GM21528 (cell line): ENCODE measurements around the gene CLK3.
"Not testable (repeated sequence)": the region's sequence is repeated elsewhere in the genome, so short reads cannot be mapped to it uniquely, and the experiment has no call there.

ENCODE experiments used
- ATAC-seq: cut with Tn5 transposase; IDR thresholded peaks from one replicate; pipeline ENCODE4 v1.9.1; 2021; ENCODE audit warnings: mild to moderate bottlenecking, moderate library complexity; ENCODE audit not compliant: unreplicated experiment, low FRiP score

Gene CLK3

GRCh38 chr15:74615508-74616365 lies at the start of gene CLK3:
Gene CLK3 (plus strand): TSS chr15:74615836. CDS start chr15:74619197, 3,361 bp downstream.
- ATAC-seq, result peak; percentile 63

DNA sequence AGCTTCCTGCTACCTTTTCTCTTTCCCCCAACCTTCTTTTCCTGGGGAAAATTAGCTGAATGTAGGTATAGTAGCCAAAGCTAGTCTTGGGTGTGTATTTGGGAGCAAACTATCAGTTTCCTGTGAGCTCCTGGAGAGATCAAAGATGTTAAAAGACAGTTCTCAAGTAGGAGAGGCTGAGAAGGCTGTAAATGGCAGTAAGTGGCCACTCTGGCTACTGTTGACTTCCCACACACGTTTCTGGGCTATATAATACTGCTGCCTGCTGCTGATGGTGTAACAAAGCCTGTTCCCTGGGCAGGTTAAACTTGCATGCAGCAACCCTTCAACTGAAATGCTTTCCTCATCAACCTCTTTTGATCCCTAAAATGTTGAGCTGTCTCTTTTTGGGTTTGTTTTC lies 47.0 kb upstream of the CLK3 start:
- no peak for ATAC-seq

GRCh38 chr15:74569731-74570070 lies 45.9 kb upstream of the CLK3 start:
- no peak for ATAC-seq

DNA sequence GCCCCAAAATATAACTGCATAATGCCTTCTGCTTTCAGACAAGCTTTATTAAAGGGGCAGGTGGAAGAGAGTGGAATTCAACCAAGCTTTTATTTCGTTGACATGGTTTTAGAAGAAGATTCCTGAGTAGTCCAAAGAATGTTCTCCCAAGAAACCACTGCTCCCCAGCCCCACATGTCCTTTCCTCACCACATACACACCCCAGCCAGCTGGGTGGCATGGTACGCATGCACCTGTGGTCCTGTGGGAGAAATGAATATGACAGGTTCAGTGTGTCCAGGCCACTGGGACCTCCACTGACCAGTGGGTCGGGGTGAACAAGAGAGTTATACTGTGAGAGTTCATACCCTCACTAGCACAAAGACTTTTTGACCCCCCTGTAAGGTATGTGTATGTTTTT lies 44.4 kb upstream of the CLK3 start:
- ATAC-seq, result no peak

- no peak for ATAC-seq
Observed at GRCh38 chr15:74573987-74574386, 41.6 kb upstream of the CLK3 start.

DNA sequence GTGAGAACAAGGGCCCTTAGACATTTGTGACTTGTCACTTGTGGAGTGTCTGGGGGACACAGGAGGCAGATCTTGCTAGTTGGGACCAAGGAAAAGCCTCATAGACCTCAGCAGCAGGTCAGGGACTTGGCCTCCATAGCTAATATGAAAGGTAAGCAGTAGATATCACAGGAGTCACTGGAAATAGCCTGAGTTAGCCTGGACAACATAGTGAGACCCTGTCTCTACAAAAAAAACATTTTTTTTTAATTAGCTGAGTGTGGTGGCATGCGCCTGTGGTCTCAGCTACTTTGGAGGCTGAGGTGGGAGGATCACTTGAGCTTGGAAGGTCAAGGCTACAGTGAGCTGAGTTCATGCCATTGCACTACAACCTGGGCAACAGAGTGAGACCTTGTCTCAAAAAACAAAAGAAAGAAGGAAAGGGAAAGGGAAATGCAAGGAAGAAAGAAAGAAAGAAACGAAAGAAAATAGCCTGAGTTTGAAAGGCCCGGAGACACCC lies 37.1 kb upstream of the CLK3 start:
- no peak for ATAC-seq

DNA sequence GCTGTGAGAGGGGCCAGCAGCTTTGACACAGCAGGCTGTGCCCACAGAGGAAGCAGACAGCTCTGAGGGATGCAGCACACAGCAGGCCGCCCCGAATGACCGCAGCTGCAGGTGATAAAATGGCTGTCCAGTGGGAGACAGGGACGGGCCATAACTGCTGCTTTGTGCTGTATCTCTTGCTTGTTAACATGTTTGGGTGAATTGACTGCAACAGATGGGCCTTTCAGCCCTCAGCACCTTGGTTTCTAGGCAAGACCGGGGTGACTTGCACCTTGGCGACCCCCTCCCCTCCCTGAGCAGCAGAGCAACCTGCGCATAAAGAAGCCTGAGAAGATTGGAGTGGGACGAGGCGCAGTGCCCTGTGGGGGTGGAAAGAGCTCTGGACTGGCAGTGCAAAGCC lies 36.6 kb upstream of the CLK3 start:
- no peak for ATAC-seq

- no peak for ATAC-seq
Observed at GRCh38 chr15:74580538-74581350, 34.9 kb upstream of the CLK3 start.

DNA sequence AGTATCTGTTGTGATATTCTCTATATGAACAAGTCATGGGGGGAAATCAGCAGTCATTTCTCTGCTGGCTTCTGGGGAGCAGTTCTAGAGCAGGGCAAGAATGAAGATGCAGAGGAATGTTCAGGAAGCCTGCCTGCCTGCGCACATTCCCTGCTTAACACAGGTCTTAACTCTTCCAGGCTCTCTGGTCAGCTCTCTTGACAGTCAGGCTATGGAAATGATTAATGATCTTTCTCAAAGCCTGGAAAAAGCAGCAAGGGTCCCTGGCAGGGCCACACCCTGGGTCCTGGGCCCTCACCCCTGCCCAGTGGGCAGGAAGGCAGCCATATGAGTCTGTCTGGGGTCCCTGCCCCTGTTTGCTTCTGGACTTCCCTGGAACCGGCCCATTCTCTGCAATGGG lies 31.4 kb upstream of the CLK3 start:
- ATAC-seq, result no peak

GRCh38 chr15:74584779-74585178 lies 30.9 kb upstream of the CLK3 start:
- no peak for ATAC-seq

DNA sequence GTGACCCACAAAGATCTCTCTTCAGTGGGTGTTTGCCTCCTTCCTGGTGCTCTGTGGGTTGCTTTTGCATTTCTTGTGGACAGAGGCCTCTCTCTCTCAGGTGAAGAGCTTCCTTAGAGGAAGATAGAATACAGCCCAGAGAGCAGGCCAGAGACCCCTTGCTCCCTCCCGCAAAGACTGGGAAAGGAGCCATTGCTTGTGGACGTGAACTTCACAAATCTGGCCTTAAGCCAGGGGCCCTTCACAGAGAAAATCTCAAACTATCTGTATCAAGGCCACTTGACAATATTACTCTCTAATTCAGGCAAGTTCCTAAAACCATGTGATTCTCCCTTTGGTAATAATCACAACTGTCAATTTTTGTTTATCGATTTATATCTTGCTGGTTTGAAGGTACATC lies 30.4 kb upstream of the CLK3 start:
- no peak for ATAC-seq

DNA sequence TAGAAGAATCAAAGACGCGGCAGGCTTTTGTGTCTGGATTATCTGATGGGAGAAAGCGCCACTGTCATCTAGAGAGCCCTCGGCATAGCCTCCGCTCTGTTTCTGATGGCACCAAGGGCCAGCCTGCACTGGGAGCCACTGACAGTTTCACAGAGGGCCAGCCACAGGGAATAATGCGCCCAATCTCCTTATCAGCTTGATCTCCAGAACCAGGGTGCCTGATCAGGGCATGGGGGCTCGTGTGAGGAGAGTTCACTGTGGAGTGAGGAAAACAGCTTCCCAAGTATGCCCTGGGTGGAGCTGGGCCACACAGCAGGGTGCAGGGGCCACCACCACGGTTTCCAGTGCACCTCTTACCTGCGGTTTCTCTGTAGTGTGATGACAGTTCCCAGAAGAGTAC lies 29.8 kb upstream of the CLK3 start:
- no peak for ATAC-seq

- ATAC-seq, result no peak
Observed at GRCh38 chr15:74589826-74590225, 25.8 kb upstream of the CLK3 start.

- ATAC-seq, result no peak
Observed at GRCh38 chr15:74592222-74592621, 23.4 kb upstream of the CLK3 start.

DNA sequence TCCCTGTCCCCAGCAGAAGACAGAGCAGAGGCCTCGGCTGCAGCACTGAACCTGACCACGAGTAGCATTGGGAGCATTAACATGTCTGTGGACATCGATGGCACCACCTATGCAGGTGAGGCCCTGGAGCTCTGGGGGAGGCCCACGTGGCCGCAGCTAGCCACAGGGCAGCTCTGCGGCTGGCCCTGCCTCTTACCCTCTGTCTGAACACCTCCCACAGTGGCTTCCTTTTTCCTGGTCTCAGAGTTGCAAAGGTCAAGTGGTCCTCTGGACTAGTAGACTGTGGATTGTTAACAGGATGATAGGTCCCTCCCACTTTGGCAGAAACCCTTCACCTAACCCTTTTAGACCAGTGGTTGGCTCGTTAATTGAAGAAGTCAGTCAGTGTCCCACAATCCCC lies 22.5 kb upstream of the CLK3 start:
- ATAC-seq, result no peak

DNA sequence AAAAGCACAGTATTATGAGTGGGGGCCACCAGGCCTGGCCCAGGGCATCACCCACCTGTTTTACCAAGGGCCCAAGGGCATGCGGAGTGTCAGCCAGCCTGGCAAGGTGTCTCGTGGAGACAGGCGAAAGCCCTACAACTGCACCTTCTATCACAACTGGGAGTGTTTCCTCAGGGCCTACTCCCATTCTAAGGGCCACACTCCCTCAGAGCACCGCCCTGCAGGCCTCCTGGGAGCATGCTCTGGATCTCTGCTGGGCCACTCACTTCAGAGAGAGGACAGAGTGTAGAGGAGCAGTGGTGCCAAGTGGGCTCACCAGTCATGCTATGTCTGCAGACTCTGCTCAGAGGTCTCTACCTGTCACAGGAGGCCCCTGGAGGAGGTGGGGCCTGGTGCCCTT lies 21.2 kb upstream of the CLK3 start:
- no peak for ATAC-seq

DNA sequence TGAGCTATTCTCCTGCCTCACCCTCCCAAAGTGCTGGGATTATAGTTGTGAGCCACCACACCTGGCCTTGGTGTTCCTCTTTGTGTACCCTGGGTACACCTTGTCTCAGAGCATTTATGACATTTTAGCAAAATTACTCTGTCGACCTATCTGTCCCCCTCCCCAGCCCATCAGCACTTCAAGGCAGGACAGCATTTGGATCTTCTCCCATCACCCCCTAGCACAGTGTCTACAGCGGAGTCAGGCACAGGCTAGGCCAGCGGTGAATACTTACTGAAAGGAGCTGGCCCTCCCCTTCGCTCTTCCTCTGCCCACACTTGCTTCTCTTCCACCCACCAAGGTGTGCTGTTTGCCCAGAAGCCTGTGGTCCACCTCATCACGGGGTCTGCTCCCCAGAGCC lies 20.4 kb upstream of the CLK3 start:
- no peak for ATAC-seq

DNA sequence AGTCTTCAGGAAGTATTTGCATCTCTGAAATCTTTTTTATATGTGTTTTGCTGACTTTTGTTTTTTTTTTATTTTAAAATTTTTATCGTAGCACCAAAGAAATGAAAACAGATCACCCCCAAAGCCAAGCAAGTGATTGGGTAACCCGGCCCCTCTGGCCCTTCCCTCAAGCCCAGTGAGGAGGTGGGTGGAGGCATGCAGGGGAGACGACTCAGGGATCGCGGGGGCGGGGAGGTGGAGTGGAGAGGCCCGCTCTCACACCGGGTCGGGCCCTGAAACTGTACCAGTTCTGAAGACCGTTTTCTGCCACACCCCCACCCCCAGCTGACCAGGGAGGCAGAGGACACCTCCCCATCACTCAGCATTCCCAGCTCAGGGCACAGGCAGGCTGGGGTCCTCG lies 18.9 kb upstream of the CLK3 start:
- ATAC-seq, result not testable (repeated sequence)

- ATAC-seq, result not testable (repeated sequence)
Observed at GRCh38 chr15:74597146-74597705, 18.4 kb upstream of the CLK3 start.

GRCh38 chr15:74598126-74598842 lies 17.4 kb upstream of the CLK3 start:
- peak; percentile 84 for ATAC-seq

DNA sequence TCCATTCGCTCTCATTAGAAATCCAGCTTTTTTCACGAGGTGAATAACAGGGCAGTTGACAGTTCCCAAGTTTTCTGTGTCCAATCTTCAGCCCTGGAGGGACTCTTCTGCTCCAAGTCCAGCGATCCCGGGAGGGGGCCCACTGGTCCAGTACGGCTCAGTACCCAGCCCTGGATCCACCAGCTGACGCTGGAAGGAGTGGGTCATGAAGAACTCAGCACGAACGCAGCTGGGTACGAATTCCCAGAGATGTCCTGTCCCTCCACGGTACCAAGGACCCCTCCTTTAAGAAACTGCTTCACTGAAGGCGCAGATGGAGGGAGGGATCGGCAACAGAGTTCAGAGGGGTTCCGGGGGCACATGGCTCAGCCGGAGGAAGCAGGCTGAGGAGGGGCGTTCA lies 16.5 kb upstream of the CLK3 start:
- ATAC-seq, result no peak
